PC-3 (cell line): Measurements from ENCODE around the gene ANGPTL4.

Experiments
- CTCF ChIP-seq: fragments of 300-600 bp; sonication (generic); conservative IDR thresholded peaks from 2 replicates; pipeline ENCODE4 v1.5.1; 2017; ENCODE audit warnings: antibody characterized with exemption, low read depth, mild to moderate bottlenecking, low read length
- EZH2 ChIP-seq: fragments of 300-600 bp; sonication (generic); IDR thresholded peaks from one replicate; pipeline ENCODE4 v1.6.1; 2017; ENCODE audit warnings: antibody characterized with exemption, mild to moderate bottlenecking, low read length; ENCODE audit not compliant: unreplicated experiment
- EZH2phosphoT487 ChIP-seq: fragments of 300-600 bp; sonication (generic); IDR thresholded peaks from 2 replicates; pipeline ENCODE4 v1.6.1; 2018; ENCODE audit warnings: mild to moderate bottlenecking, antibody characterized with exemption, low read length, borderline replicate concordance

GRCh38 chr19:8336660-8337059 lies 27.3 kb upstream of the ANGPTL4 start:
- TF ChIP-seq CTCF = no peak
- no peak for TF ChIP-seq EZH2
- no peak for TF ChIP-seq EZH2phosphoT487
